Measurements from ENCODE around the gene BTBD8.

- no peak for TF ChIP-seq POLR2A (IDR thresholded peaks at IDR 0.05)
- no peak for TF ChIP-seq CTCF (IDR thresholded peaks at IDR 0.05)
- TF ChIP-seq EP300 (IDR thresholded peaks at IDR 0.05) = no peak
- TF ChIP-seq POLR2AphosphoS5 (IDR thresholded peaks at IDR 0.05) = no peak
Measured at GRCh38 chr1:92125204-92125603, 45.1 kb downstream of the BTBD8 start.
